Measurements from ENCODE around the gene SORCS2. TPM values are rescaled to one million over a fixed set of nuclear protein-coding genes. Genes with fewer than 3 reads are reported as not detected.

SORCS2 gene
- total and polyA plus RNA-seq, 2 donors = 2.2 to 2.7 TPM

GRCh38 chr4:7333024-7333780 lies 140.9 kb downstream of the SORCS2 start:
- Histone ChIP-seq H3K27me3 (ENCODE audit: control insufficient read depth in 2 of 2, insufficient read depth in 1 of 2, low read length in 1 of 2) (no peaks in the 10 kb centered on the region), H3K9me3 (ENCODE audit: control insufficient read depth in 2 of 2, insufficient read depth in 1 of 2, low read length in 1 of 2) (no peaks in the 10 kb centered on the region), H3K4me1 (ENCODE audit: control insufficient read depth in 2 of 2, insufficient read depth in 2 of 2, low read length in 2 of 2) (no peaks in the 10 kb centered on the region), H3K4me3 (ENCODE audit: low read length in 2 of 2) (no peak overlapping the region), H3K27ac (ENCODE audit: low read depth in 1 of 2, low read length in 1 of 2) (no peak overlapping the region), H3K36me3 (ENCODE audit: control insufficient read depth in 2 of 2, insufficient read depth in 2 of 2, low read length in 1 of 2) (no peaks in the 10 kb centered on the region)
- 86% methylated on average over 16 of the region's 16 CpGs for WGBS
- no peak for DNase-seq (ENCODE audit: low read depth in 6 of 9, low spot score in 9 of 9)

- Histone ChIP-seq H3K36me3 (ENCODE audit: control insufficient read depth in 2 of 2, insufficient read depth in 2 of 2, low read length in 1 of 2) (no peaks in the 10 kb centered on the region), H3K4me1 (ENCODE audit: control insufficient read depth in 2 of 2, insufficient read depth in 2 of 2, low read length in 2 of 2) (no peaks in the 10 kb centered on the region), H3K27me3 (ENCODE audit: control insufficient read depth in 2 of 2, insufficient read depth in 1 of 2, low read length in 1 of 2) (no peaks in the 10 kb centered on the region), H3K4me3 (ENCODE audit: low read length in 2 of 2) (no peak overlapping the region), H3K9me3 (ENCODE audit: control insufficient read depth in 2 of 2, insufficient read depth in 1 of 2, low read length in 1 of 2) (no peaks in the 10 kb centered on the region), H3K27ac (ENCODE audit: low read depth in 1 of 2, low read length in 1 of 2) (no peak overlapping the region)
- 83% methylated on average over 16 of the region's 16 CpGs for WGBS
- DNase-seq (ENCODE audit: low read depth in 6 of 9, low spot score in 9 of 9) = no peak
These were observed 141.6 kb downstream of the SORCS2 start for GRCh38 chr4:7333801-7334421.

GRCh38 chr4:7334521-7335275 lies 142.4 kb downstream of the SORCS2 start:
- H3K4me3 ChIP-seq (ENCODE audit: low read length in 2 of 2) = no peak overlapping the region
- DNase-seq (ENCODE audit: low read depth in 6 of 9, low spot score in 9 of 9) = peak in 1 of 9 donors; percentile 9
- WGBS = 92% methylated on average over 17 of the region's 17 CpGs

DNA sequence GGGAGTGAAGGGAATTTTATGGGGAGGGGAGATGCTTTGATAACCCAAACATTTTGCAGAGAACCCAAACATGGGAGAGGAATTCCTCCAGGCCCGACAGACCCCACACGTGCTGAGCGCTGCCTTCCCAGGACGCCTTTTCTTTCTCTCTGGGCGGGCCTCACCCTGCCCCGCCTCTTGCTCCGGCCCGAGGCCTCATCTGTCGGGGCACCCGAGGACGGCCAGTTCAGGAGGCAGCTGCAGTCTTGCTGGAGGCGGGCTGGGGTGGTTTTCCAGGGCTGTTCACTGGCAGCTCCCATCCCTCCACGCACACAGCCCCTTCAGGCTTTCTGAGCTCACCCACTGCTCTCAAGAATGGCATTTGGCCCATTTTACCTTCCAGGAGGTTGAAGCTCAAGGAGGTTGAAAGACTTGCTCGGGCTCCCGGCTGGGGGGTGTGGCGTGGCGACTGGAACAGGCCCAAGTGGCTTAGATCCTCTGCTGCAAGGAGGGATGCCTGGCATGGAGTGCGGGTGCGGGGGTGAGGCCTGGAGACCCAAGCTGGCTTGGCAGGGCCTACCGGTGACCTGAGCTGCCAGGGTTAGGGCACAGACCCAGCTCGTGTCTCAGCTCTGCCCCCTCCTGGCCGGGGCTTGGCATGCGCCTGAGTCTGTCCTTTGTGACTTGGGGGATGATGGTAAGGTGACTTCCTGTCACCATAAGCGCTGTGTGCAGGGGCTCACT lies 143.2 kb downstream of the SORCS2 start:
- DNase-seq (ENCODE audit: low read depth in 6 of 9, low spot score in 9 of 9) = peak in 4 of 9 donors; percentile 13 to 47 (median 30)
- no peaks in the 10 kb centered on the region for H3K4me1 ChIP-seq (ENCODE audit: control insufficient read depth in 2 of 2, insufficient read depth in 2 of 2, low read length in 2 of 2)
- H3K9me3 ChIP-seq (ENCODE audit: control insufficient read depth in 2 of 2, insufficient read depth in 1 of 2, low read length in 1 of 2) = no peaks in the 10 kb centered on the region
- H3K27me3 ChIP-seq (ENCODE audit: control insufficient read depth in 2 of 2, insufficient read depth in 1 of 2, low read length in 1 of 2) = no peaks in the 10 kb centered on the region
- H3K4me3 ChIP-seq (ENCODE audit: low read length in 2 of 2) = no peak overlapping the region
- H3K36me3 ChIP-seq (ENCODE audit: control insufficient read depth in 2 of 2, insufficient read depth in 2 of 2, low read length in 1 of 2) = no peaks in the 10 kb centered on the region
- whole genome bisulfite sequencing = 54% methylated on average over 24 of the region's 24 CpGs
- peak overlapping the region in 1 of 2 donors; percentile 38 for H3K27ac ChIP-seq (ENCODE audit: low read depth in 1 of 2, low read length in 1 of 2)

More at GRCh38 chr4:7334521-7335275, 142.4 kb downstream of the SORCS2 start:
- Histone ChIP-seq H3K9me3 (ENCODE audit: control insufficient read depth in 2 of 2, insufficient read depth in 1 of 2, low read length in 1 of 2) (no peaks in the 10 kb centered on the region), H3K27ac (ENCODE audit: low read depth in 1 of 2, low read length in 1 of 2) (no peak overlapping the region), H3K27me3 (ENCODE audit: control insufficient read depth in 2 of 2, insufficient read depth in 1 of 2, low read length in 1 of 2) (no peaks in the 10 kb centered on the region), H3K4me1 (ENCODE audit: control insufficient read depth in 2 of 2, insufficient read depth in 2 of 2, low read length in 2 of 2) (no peaks in the 10 kb centered on the region), H3K36me3 (ENCODE audit: control insufficient read depth in 2 of 2, insufficient read depth in 2 of 2, low read length in 1 of 2) (no peaks in the 10 kb centered on the region)

- Histone ChIP-seq H3K36me3 (ENCODE audit: control insufficient read depth in 2 of 2, insufficient read depth in 2 of 2, low read length in 1 of 2) (no peaks in the 10 kb centered on the region), H3K4me1 (ENCODE audit: control insufficient read depth in 2 of 2, insufficient read depth in 2 of 2, low read length in 2 of 2) (no peaks in the 10 kb centered on the region), H3K9me3 (ENCODE audit: control insufficient read depth in 2 of 2, insufficient read depth in 1 of 2, low read length in 1 of 2) (no peaks in the 10 kb centered on the region), H3K27ac (ENCODE audit: low read depth in 1 of 2, low read length in 1 of 2) (no peak overlapping the region), H3K4me3 (ENCODE audit: low read length in 2 of 2) (no peak overlapping the region), H3K27me3 (ENCODE audit: control insufficient read depth in 2 of 2, insufficient read depth in 1 of 2, low read length in 1 of 2) (no peaks in the 10 kb centered on the region)
- 67% methylated on average over 16 of the region's 17 CpGs for WGBS
- DNase-seq (ENCODE audit: low read depth in 6 of 9, low spot score in 9 of 9) = no peak
These were observed 143.8 kb downstream of the SORCS2 start for GRCh38 chr4:7336067-7336569.

DNA sequence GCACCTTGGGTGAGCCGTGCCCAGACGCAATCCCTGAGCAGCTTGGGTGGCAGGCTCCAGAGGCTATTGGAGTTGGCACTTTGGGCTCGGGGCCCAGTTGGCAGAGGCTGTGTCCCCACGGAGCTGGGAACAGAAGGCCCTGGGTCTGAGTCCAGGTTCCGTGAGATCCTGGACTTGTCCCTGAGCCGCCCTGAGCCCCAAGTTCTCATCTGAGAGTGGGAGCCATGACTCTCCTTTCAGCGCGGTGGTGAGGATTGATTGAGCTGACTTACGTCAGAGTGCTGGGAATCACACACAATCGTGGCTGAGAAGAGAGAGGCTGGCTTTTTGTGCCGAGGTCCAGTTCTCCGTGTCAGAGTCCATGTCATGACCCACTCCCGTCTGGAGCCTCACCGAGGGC lies 144.4 kb downstream of the SORCS2 start:
- DNase-seq (ENCODE audit: low read depth in 6 of 9, low spot score in 9 of 9) = no peak
- Histone ChIP-seq H3K27ac (ENCODE audit: low read depth in 1 of 2, low read length in 1 of 2) (no peak overlapping the region), H3K27me3 (ENCODE audit: control insufficient read depth in 2 of 2, insufficient read depth in 1 of 2, low read length in 1 of 2) (no peaks in the 10 kb centered on the region), H3K36me3 (ENCODE audit: control insufficient read depth in 2 of 2, insufficient read depth in 2 of 2, low read length in 1 of 2) (no peaks in the 10 kb centered on the region), H3K9me3 (ENCODE audit: control insufficient read depth in 2 of 2, insufficient read depth in 1 of 2, low read length in 1 of 2) (no peaks in the 10 kb centered on the region), H3K4me1 (ENCODE audit: control insufficient read depth in 2 of 2, insufficient read depth in 2 of 2, low read length in 2 of 2) (no peaks in the 10 kb centered on the region), H3K4me3 (ENCODE audit: low read length in 2 of 2) (no peak overlapping the region)
- WGBS = 84% methylated on average over 14 of the region's 14 CpGs

DNA sequence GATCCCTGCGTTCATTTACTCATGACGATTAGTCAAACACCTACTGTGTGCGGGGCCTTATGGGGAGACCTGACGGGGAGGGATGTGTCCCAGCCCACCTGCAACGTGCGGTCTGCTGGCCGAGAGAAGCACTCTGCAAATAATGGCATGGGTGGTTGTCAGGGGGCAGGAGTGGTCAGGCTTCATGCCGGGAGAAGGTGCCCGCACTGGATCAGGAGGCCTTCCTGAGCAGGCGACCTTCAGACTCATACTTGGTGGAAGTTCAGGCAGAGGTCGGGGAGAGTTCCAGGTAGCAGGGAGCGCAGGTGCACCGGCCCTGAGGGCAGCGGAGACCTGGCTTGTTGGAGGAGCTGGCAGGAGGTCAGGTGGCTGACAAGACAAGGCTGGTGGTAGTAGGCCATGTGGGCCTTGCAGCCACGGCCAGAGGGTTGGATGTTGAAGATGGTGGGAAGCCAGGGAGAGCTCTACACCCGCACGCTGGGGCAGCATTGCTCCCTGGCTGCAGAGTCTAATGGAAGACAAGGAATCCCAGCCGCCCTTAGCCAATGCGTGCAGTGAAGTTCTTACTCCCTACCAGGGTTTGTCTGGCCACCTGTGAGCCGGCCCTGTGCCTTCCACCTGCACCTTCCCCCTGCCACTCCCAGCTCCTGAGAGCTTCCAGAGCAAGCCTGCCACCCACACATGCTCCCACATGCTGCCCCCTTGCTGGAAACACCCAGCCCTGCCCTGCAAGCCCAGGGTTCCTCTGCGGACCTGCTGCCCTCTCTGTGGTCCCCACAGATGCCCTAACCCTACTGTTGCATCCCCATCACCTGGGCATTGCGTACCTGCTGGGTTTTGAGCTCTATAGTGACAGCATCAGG lies 145.1 kb downstream of the SORCS2 start:
- 74% methylated on average over 22 of the region's 22 CpGs for WGBS
- Histone ChIP-seq H3K4me1 (ENCODE audit: control insufficient read depth in 2 of 2, insufficient read depth in 2 of 2, low read length in 2 of 2) (no peaks in the 10 kb centered on the region), H3K27ac (ENCODE audit: low read depth in 1 of 2, low read length in 1 of 2) (no peak overlapping the region), H3K4me3 (ENCODE audit: low read length in 2 of 2) (no peak overlapping the region), H3K27me3 (ENCODE audit: control insufficient read depth in 2 of 2, insufficient read depth in 1 of 2, low read length in 1 of 2) (no peaks in the 10 kb centered on the region), H3K9me3 (ENCODE audit: control insufficient read depth in 2 of 2, insufficient read depth in 1 of 2, low read length in 1 of 2) (no peaks in the 10 kb centered on the region), H3K36me3 (ENCODE audit: control insufficient read depth in 2 of 2, insufficient read depth in 2 of 2, low read length in 1 of 2) (no peaks in the 10 kb centered on the region)
- no peak for DNase-seq (ENCODE audit: low read depth in 6 of 9, low spot score in 9 of 9)

GRCh38 chr4:7338059-7338452 lies 145.7 kb downstream of the SORCS2 start:
- WGBS = 95% methylated on average over 5 of the region's 5 CpGs
- Histone ChIP-seq H3K27me3 (ENCODE audit: control insufficient read depth in 2 of 2, insufficient read depth in 1 of 2, low read length in 1 of 2) (no peaks in the 10 kb centered on the region), H3K27ac (ENCODE audit: low read depth in 1 of 2, low read length in 1 of 2) (no peak overlapping the region), H3K4me3 (ENCODE audit: low read length in 2 of 2) (no peak overlapping the region), H3K36me3 (ENCODE audit: control insufficient read depth in 2 of 2, insufficient read depth in 2 of 2, low read length in 1 of 2) (no peaks in the 10 kb centered on the region), H3K4me1 (ENCODE audit: control insufficient read depth in 2 of 2, insufficient read depth in 2 of 2, low read length in 2 of 2) (no peaks in the 10 kb centered on the region), H3K9me3 (ENCODE audit: control insufficient read depth in 2 of 2, insufficient read depth in 1 of 2, low read length in 1 of 2) (no peaks in the 10 kb centered on the region)
- no peak for DNase-seq (ENCODE audit: low read depth in 6 of 9, low spot score in 9 of 9)

Measured in thymus (tissue), 11 donors.